Measurements from ENCODE around the gene POLR3C. TPM values are rescaled to one million over a fixed set of nuclear protein-coding genes. Genes with fewer than 3 reads are reported as not detected.
A peak's percentile ranks its signal among the peaks of the same experiment; 100 is the strongest.

POLR3C gene
- total RNA-seq, 6 donors from 2014 or later, result 15.9 to 40.9 (median 26.7) TPM

GRCh38 chr1:145891587-145892485 lies 67.8 kb downstream of the POLR3C start:
- H3K9me3 ChIP-seq, result no peaks in the 10 kb centered on the region
- H3K4me3 ChIP-seq, result peak overlapping the region in 1 of 4 donors; percentile 5
- no peaks in the 10 kb centered on the region for H3K27me3 ChIP-seq
- no peaks in the 10 kb centered on the region for H3K36me3 ChIP-seq
- H3K27ac ChIP-seq, result peak overlapping the region; percentile 86 to 94 (median 90)
- ATAC-seq (ENCODE audit: low FRiP score in 2 of 2) (peak; percentile 94 to 96), DNase-seq (peak in 1 of 2 donors; percentile 98)
- peak; percentile 83 to 89 for TF ChIP-seq POLR2AphosphoS5 (IDR thresholded peaks at IDR 0.05)
- TF ChIP-seq CTCF (IDR thresholded peaks at IDR 0.05), result peak; percentile 87 to 97 (median 94)
- TF ChIP-seq POLR2A (IDR thresholded peaks at IDR 0.05), result peak in 1 of 4 donors; percentile 40
- peak in 2 of 4 donors; percentile 61 to 93 for TF ChIP-seq EP300 (IDR thresholded peaks at IDR 0.05)
- WGBS, 2 donors, result 4 to 13% methylated on average over 5 to 6 of the region's 6 CpGs
- H3K4me1 ChIP-seq, result peaks cover 27 to 36% (median 30%) of the 10 kb centered on the region in 4 donors

- TF ChIP-seq EP300 (IDR thresholded peaks at IDR 0.05), result no peak
- ATAC-seq (ENCODE audit: low FRiP score in 2 of 2), result peak in 1 of 2 donors; percentile 2
Measured at GRCh38 chr1:145892486-145893087, 68.6 kb downstream of the POLR3C start.

GRCh38 chr1:145893306-145894055 lies 69.5 kb downstream of the POLR3C start:
- DNase-seq, result no peak
- Histone ChIP-seq H3K27me3 (no peaks in the 10 kb centered on the region), H3K36me3 (peaks cover 0 to 12% (median 0%) of the 10 kb centered on the region in 4 donors), H3K27ac (peak overlapping the region; percentile 86 to 94 (median 90)), H3K9me3 (no peaks in the 10 kb centered on the region), H3K4me3 (no peak overlapping the region), H3K4me1 (peaks cover 27 to 36% (median 30%) of the 10 kb centered on the region in 4 donors)
- ATAC-seq (ENCODE audit: low FRiP score in 2 of 2), result no peak
- WGBS, 2 donors, result 88 to 91% methylated on average over 7 of the region's 7 CpGs
- TF ChIP-seq EP300 (IDR thresholded peaks at IDR 0.05), result no peak
- TF ChIP-seq CTCF (IDR thresholded peaks at IDR 0.05), result no peak
- TF ChIP-seq POLR2A (IDR thresholded peaks at IDR 0.05), result no peak
- no peak for TF ChIP-seq POLR2AphosphoS5 (IDR thresholded peaks at IDR 0.05)

More at GRCh38 chr1:145892486-145893087, 68.6 kb downstream of the POLR3C start:
- no peaks in the 10 kb centered on the region for H3K27me3 ChIP-seq
- peaks cover 0 to 6% (median 0%) of the 10 kb centered on the region in 4 donors for H3K36me3 ChIP-seq
- H3K4me1 ChIP-seq, result peaks cover 27 to 36% (median 30%) of the 10 kb centered on the region in 4 donors
- H3K4me3 ChIP-seq, result no peak overlapping the region
- H3K27ac ChIP-seq, result peak overlapping the region; percentile 86 to 94 (median 90)
- WGBS, 2 donors, result 40 to 53% methylated on average over 3 of the region's 3 CpGs
- DNase-seq, result no peak
- no peaks in the 10 kb centered on the region for H3K9me3 ChIP-seq

Small RNA genes lying within 50 kb of the gene (small RNA-seq; reads per million reads assigned to genes)
- gene MIR6736, result 0 reads per million in 4 donors

Other genes with a start within 250 kb of the POLR3C start
- gene GPR89A, start 216.2 kb upstream of the POLR3C start, total RNA-seq, result 10 to 100 TPM; 13.4 to 51.3 (median 25.4) TPM
- under 1 TPM in 2 of 6 donors, not detected in 4; 0.31 to 0.49 TPM for gene PDZK1, start 116.8 kb upstream of the POLR3C start, total RNA-seq
- under 1 TPM in 2 of 6 donors, not detected in 4; 0.71 to 0.89 TPM for gene CD160, start 104.7 kb upstream of the POLR3C start, total RNA-seq
- gene RNF115, start 105 bp upstream of the POLR3C start, total RNA-seq, result 10 to 100 TPM; 10.7 to 32.0 (median 19.0) TPM
- 10 to 100 TPM in 2 of 6 donors, 1 to 10 TPM in 4; 2.1 to 11.0 (median 4.8) TPM for gene NUDT17, start 21.4 kb downstream of the POLR3C start, total RNA-seq
- gene PIAS3, start 34.9 kb downstream of the POLR3C start, total RNA-seq, result 10 to 100 TPM; 23.0 to 71.2 (median 29.5) TPM
- 1 to 10 TPM in 4 of 6 donors, under 1 TPM in 1, not detected in 1; 0.76 to 2.5 (median 1.3) TPM for gene ANKRD35, start 61.7 kb downstream of the POLR3C start, total RNA-seq
- 10 to 100 TPM; 13.3 to 46.1 (median 14.9) TPM for gene ITGA10, start 85.8 kb downstream of the POLR3C start, total RNA-seq
- gene PEX11B, start 94.5 kb downstream of the POLR3C start, total RNA-seq, result 10 to 100 TPM; 15.2 to 29.5 (median 26.9) TPM
- 100 to 1,000 TPM in 3 of 6 donors, 10 to 100 TPM in 3; 30.1 to 144 (median 101) TPM for gene RBM8A, start 103.3 kb downstream of the POLR3C start, total RNA-seq
- gene LIX1L, start 133.8 kb downstream of the POLR3C start, total RNA-seq, result 10 to 100 TPM in 5 of 6 donors, 1 to 10 TPM in 1; 5.2 to 35.6 (median 16.5) TPM
- gene ANKRD34A, start 140.4 kb downstream of the POLR3C start, total RNA-seq, result 1 to 10 TPM in 2 of 6 donors, under 1 TPM in 4; 0.30 to 2.6 (median 0.73) TPM
- 10 to 100 TPM; 18.7 to 25.7 (median 22.5) TPM for gene POLR3GL, start 140.5 kb downstream of the POLR3C start, total RNA-seq
- 1,000 to 10,000 TPM in 3 of 6 donors, 100 to 1,000 TPM in 3; 703 to 1,481 (median 910) TPM for gene TXNIP, start 172.4 kb downstream of the POLR3C start, total RNA-seq
- not detected for gene HJV, start 197.5 kb downstream of the POLR3C start, total RNA-seq

Data from upper lobe of left lung (tissue), 6 donors.